Measurements from ENCODE around the gene ACAD11.
A peak's percentile ranks its signal among the peaks of the same experiment; 100 is the strongest.

The ACAD11 gene

DNA sequence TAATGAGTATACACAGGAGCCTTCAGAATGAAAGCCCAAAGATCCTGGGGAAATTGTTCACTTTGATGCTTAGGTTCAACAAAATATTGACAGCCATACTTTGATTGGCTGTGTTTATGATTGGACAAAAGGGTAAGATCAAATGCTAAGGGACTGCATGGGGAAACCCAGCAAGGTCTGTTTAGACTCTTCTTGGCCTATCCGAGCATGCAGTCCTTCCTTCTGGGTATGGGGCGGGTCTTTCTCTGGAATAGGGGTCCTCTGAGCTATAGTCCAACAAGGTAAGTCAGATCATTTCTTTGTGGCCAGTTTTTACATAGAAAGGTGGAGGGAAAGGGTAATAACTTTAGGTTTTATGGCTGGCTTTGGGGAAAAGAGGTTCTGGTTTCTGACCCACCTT is 115.5 kb downstream of the ACAD11 start:
- no peak overlapping the region for H2BK12ac ChIP-seq (ENCODE audit: low read length)
- no peak overlapping the region for H3K18ac ChIP-seq (ENCODE audit: low read length)
- H2BK120ac ChIP-seq (ENCODE audit: insufficient read depth, low read length, poor library complexity): no peak overlapping the region
- no peak overlapping the region for H2BK5ac ChIP-seq (ENCODE audit: low read depth, low read length, poor library complexity)
- no peak overlapping the region for H3K4me3 ChIP-seq (ENCODE audit: low read depth, low read length)
- no peak overlapping the region for H4K12ac ChIP-seq (ENCODE audit: low read depth, low read length)
- no peak overlapping the region for H3K14ac ChIP-seq (ENCODE audit: low read length)
- H3K36me3 ChIP-seq (ENCODE audit: control insufficient read depth in 1 of 2, insufficient read depth in 2 of 2, low read length in 2 of 2): peaks cover 7 to 8% of the 10 kb centered on the region in 2 experiments
- no peak overlapping the region for H3K9ac ChIP-seq (ENCODE audit: low read length)
- no peak overlapping the region for H3K4me2 ChIP-seq (ENCODE audit: low read length)
- H3K27ac ChIP-seq (ENCODE audit: low read depth, low read length): no peak overlapping the region
- no CpG with 5 or more reads among the region's 2 CpGs for WGBS (ENCODE audit: extremely low coverage, insufficient coverage, insufficient read length)
- no peaks in the 10 kb centered on the region for H3K79me2 ChIP-seq (ENCODE audit: control insufficient read depth, insufficient read depth, low read length, poor library complexity)
- H3K79me1 ChIP-seq (ENCODE audit: low read length): no peaks in the 10 kb centered on the region
- H3K9me3 ChIP-seq (ENCODE audit: insufficient read depth, low read depth, low read length): peaks cover 5% of the 10 kb centered on the region
- no peak for DNase-seq
- H2AK5ac ChIP-seq (ENCODE audit: low read length): no peak overlapping the region
- no peak overlapping the region for H3K4ac ChIP-seq (ENCODE audit: low read depth, low read length)
- no peak overlapping the region for H4K91ac ChIP-seq (ENCODE audit: low read depth, low read length)
- no peak overlapping the region for H2AFZ ChIP-seq (ENCODE audit: insufficient read depth, low read length, poor library complexity)
- H3K23ac ChIP-seq (ENCODE audit: low read length): no peak overlapping the region
- no peaks in the 10 kb centered on the region for H3K4me1 ChIP-seq (ENCODE audit: control insufficient read depth in 1 of 2, insufficient read depth in 2 of 2, low read length in 2 of 2)
- no peaks in the 10 kb centered on the region for H3K27me3 ChIP-seq (ENCODE audit: insufficient read depth, low read length)
- H4K8ac ChIP-seq (ENCODE audit: low read depth, low read length): no peak overlapping the region

DNA sequence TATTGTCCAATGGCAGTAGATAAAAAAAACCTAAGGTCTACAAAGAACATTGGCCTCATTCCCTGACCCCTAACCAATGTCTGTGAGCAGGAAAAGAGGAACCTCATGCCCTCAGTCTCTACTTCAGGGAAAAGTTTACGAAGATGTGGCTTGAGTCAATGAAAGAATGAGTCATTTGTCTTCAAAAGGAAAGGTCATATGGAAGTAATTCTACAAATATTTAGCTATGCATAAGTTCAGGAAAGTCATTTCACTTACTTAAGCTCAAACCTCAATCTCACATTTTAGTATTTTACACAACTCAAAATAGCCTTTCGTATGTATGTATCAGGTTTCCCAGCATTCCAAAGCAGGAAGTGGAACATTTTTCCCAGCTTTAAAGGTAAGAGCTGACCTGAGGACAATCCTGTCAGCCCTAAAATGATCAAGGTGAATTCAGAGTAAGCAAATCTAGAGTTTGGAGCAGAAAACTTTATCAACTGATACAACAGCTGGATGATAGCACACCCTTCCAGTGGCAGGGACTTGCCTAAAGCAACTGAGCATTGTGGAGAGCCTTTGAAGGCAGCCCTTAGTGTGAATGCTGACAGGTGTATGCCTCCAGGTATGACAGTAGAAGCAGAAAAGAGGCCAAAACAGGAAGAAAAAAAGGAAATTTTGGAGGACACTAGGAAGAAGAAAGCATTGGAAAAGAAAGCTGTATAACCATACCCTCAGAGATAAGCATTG is 116.4 kb downstream of the ACAD11 start:
- H3K23ac ChIP-seq (ENCODE audit: low read length): no peak overlapping the region
- H4K91ac ChIP-seq (ENCODE audit: low read depth, low read length): no peak overlapping the region
- peak; percentile 23 to 74 for DNase-seq
- no peak overlapping the region for H3K18ac ChIP-seq (ENCODE audit: low read length)
- H3K4ac ChIP-seq (ENCODE audit: low read depth, low read length): no peak overlapping the region
- no peak overlapping the region for H4K12ac ChIP-seq (ENCODE audit: low read depth, low read length)
- H2BK120ac ChIP-seq (ENCODE audit: insufficient read depth, low read length, poor library complexity): no peak overlapping the region
- H3K4me2 ChIP-seq (ENCODE audit: low read length): no peak overlapping the region
- H3K36me3 ChIP-seq (ENCODE audit: control insufficient read depth in 1 of 2, insufficient read depth in 2 of 2, low read length in 2 of 2): peaks cover 7 to 11% of the 10 kb centered on the region in 2 experiments
- H2AK5ac ChIP-seq (ENCODE audit: low read length): no peak overlapping the region
- WGBS (ENCODE audit: extremely low coverage, insufficient coverage, insufficient read length): no CpG with 5 or more reads among the region's 2 CpGs
- H2BK12ac ChIP-seq (ENCODE audit: low read length): no peak overlapping the region
- H3K79me2 ChIP-seq (ENCODE audit: control insufficient read depth, insufficient read depth, low read length, poor library complexity): no peaks in the 10 kb centered on the region
- H3K9ac ChIP-seq (ENCODE audit: low read length): no peak overlapping the region
- H2BK5ac ChIP-seq (ENCODE audit: low read depth, low read length, poor library complexity): no peak overlapping the region
- H3K4me1 ChIP-seq (ENCODE audit: control insufficient read depth in 1 of 2, insufficient read depth in 2 of 2, low read length in 2 of 2): no peaks in the 10 kb centered on the region
- no peak overlapping the region for H3K14ac ChIP-seq (ENCODE audit: low read length)
- no peak overlapping the region for H3K27ac ChIP-seq (ENCODE audit: low read depth, low read length)
- H3K9me3 ChIP-seq (ENCODE audit: insufficient read depth, low read depth, low read length): peaks cover 4% of the 10 kb centered on the region
- H3K4me3 ChIP-seq (ENCODE audit: low read depth, low read length): no peak overlapping the region
- no peak overlapping the region for H4K8ac ChIP-seq (ENCODE audit: low read depth, low read length)
- no peaks in the 10 kb centered on the region for H3K27me3 ChIP-seq (ENCODE audit: insufficient read depth, low read length)
- no peaks in the 10 kb centered on the region for H3K79me1 ChIP-seq (ENCODE audit: low read length)
- no peak overlapping the region for H2AFZ ChIP-seq (ENCODE audit: insufficient read depth, low read length, poor library complexity)

DNA sequence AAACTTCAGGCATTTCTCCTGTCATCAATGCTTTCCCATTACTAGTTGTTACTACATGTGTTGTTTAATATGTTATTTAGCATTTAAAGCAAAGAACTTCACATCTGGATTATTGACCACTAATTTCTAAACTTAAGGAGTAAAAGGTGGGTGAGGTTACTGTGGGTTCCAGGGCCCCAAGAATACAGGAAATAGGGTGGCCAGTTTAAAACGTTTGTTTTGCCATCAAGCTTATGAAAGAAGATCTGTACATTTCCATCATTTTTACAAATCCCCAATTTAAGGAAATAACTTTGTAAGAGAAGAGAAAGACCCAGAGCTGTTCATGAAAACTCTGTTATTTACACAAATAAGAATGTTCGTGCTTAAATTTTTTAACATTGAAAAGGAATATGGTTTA is 117.0 kb downstream of the ACAD11 start:
- H2BK5ac ChIP-seq (ENCODE audit: low read depth, low read length, poor library complexity): no peak overlapping the region
- no CpG with 5 or more reads among the region's 2 CpGs for WGBS (ENCODE audit: extremely low coverage, insufficient coverage, insufficient read length)
- no peak overlapping the region for H2AFZ ChIP-seq (ENCODE audit: insufficient read depth, low read length, poor library complexity)
- H4K12ac ChIP-seq (ENCODE audit: low read depth, low read length): no peak overlapping the region
- no peaks in the 10 kb centered on the region for H3K79me1 ChIP-seq (ENCODE audit: low read length)
- H3K4me3 ChIP-seq (ENCODE audit: low read depth, low read length): no peak overlapping the region
- H4K91ac ChIP-seq (ENCODE audit: low read depth, low read length): no peak overlapping the region
- no peak overlapping the region for H3K4ac ChIP-seq (ENCODE audit: low read depth, low read length)
- no peaks in the 10 kb centered on the region for H3K4me1 ChIP-seq (ENCODE audit: control insufficient read depth in 1 of 2, insufficient read depth in 2 of 2, low read length in 2 of 2)
- H3K4me2 ChIP-seq (ENCODE audit: low read length): no peak overlapping the region
- H4K8ac ChIP-seq (ENCODE audit: low read depth, low read length): no peak overlapping the region
- H3K79me2 ChIP-seq (ENCODE audit: control insufficient read depth, insufficient read depth, low read length, poor library complexity): no peaks in the 10 kb centered on the region
- no peak overlapping the region for H3K27ac ChIP-seq (ENCODE audit: low read depth, low read length)
- no peak overlapping the region for H3K18ac ChIP-seq (ENCODE audit: low read length)
- no peak overlapping the region for H3K23ac ChIP-seq (ENCODE audit: low read length)
- no peak overlapping the region for H3K14ac ChIP-seq (ENCODE audit: low read length)
- DNase-seq: no peak
- H3K27me3 ChIP-seq (ENCODE audit: insufficient read depth, low read length): no peaks in the 10 kb centered on the region
- no peak overlapping the region for H2BK12ac ChIP-seq (ENCODE audit: low read length)
- H3K36me3 ChIP-seq (ENCODE audit: control insufficient read depth in 1 of 2, insufficient read depth in 2 of 2, low read length in 2 of 2): peaks cover 10 to 13% of the 10 kb centered on the region in 2 experiments
- no peak overlapping the region for H3K9ac ChIP-seq (ENCODE audit: low read length)
- H2AK5ac ChIP-seq (ENCODE audit: low read length): no peak overlapping the region
- no peaks in the 10 kb centered on the region for H3K9me3 ChIP-seq (ENCODE audit: insufficient read depth, low read depth, low read length)
- no peak overlapping the region for H2BK120ac ChIP-seq (ENCODE audit: insufficient read depth, low read length, poor library complexity)

DNA sequence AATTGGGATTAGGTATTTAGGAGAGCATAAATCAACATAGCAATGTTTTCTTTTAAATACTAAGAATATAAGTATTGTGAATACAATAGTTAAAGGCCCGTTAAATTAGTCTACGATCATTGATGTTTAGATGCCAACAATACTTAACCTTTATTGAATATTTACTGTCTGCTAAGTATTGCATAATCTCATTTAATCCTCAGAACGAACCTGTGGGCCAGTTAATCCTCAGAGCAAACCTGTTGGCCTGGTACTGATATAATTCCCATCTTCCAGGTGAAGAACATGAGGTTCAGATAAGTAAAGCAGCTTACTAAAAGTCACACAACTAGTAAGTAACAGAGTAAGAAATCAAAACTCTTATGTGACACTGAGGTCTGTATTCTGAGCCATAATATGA is 119.9 kb downstream of the ACAD11 start:
- no peaks in the 10 kb centered on the region for H3K4me1 ChIP-seq (ENCODE audit: control insufficient read depth in 1 of 2, insufficient read depth in 2 of 2, low read length in 2 of 2)
- no peak overlapping the region for H3K23ac ChIP-seq (ENCODE audit: low read length)
- no peak overlapping the region for H2BK120ac ChIP-seq (ENCODE audit: insufficient read depth, low read length, poor library complexity)
- no peaks in the 10 kb centered on the region for H3K27me3 ChIP-seq (ENCODE audit: insufficient read depth, low read length)
- H4K12ac ChIP-seq (ENCODE audit: low read depth, low read length): no peak overlapping the region
- H3K4me3 ChIP-seq (ENCODE audit: low read depth, low read length): no peak overlapping the region
- H3K79me2 ChIP-seq (ENCODE audit: control insufficient read depth, insufficient read depth, low read length, poor library complexity): no peaks in the 10 kb centered on the region
- no peak overlapping the region for H2AK5ac ChIP-seq (ENCODE audit: low read length)
- no peak overlapping the region for H4K91ac ChIP-seq (ENCODE audit: low read depth, low read length)
- no peak overlapping the region for H4K8ac ChIP-seq (ENCODE audit: low read depth, low read length)
- H3K14ac ChIP-seq (ENCODE audit: low read length): no peak overlapping the region
- H3K9me3 ChIP-seq (ENCODE audit: insufficient read depth, low read depth, low read length): no peaks in the 10 kb centered on the region
- H3K9ac ChIP-seq (ENCODE audit: low read length): no peak overlapping the region
- H3K36me3 ChIP-seq (ENCODE audit: control insufficient read depth in 1 of 2, insufficient read depth in 2 of 2, low read length in 2 of 2): peaks cover 12 to 17% of the 10 kb centered on the region in 2 experiments
- no CpG with 5 or more reads among the region's 3 CpGs for WGBS (ENCODE audit: extremely low coverage, insufficient coverage, insufficient read length)
- no peak overlapping the region for H2BK12ac ChIP-seq (ENCODE audit: low read length)
- H3K79me1 ChIP-seq (ENCODE audit: low read length): no peaks in the 10 kb centered on the region
- no peak overlapping the region for H2AFZ ChIP-seq (ENCODE audit: insufficient read depth, low read length, poor library complexity)
- no peak overlapping the region for H3K4me2 ChIP-seq (ENCODE audit: low read length)
- no peak overlapping the region for H3K27ac ChIP-seq (ENCODE audit: low read depth, low read length)
- H3K18ac ChIP-seq (ENCODE audit: low read length): no peak overlapping the region
- no peak overlapping the region for H2BK5ac ChIP-seq (ENCODE audit: low read depth, low read length, poor library complexity)
- H3K4ac ChIP-seq (ENCODE audit: low read depth, low read length): no peak overlapping the region
- no peak for DNase-seq

All from trophoblast cell (in vitro differentiated cells and primary cell).